KMS-11 (cell line): ENCODE results near the gene VWF.

Experiments used
- H2AFZ ChIP-seq: fragments of 200-600 bp; sonication (generic); 2 replicates; pipeline ENCODE4 v1.6.1; 2016; ENCODE audit warnings: antibody characterized with exemption, mixed run types, low read depth
- H3K27ac ChIP-seq: fragments of 200-600 bp; sonication (generic); 2 replicates; pipeline ENCODE4 v1.6.1; 2016; ENCODE audit warnings: mild to moderate bottlenecking, mixed run types
- H3K27me3 ChIP-seq: fragments of 200-600 bp; sonication (generic); 2 replicates; pipeline ENCODE4 v1.6.1; 2017; ENCODE audit warnings: mild to moderate bottlenecking, low read depth, mixed run types, moderate library complexity; ENCODE audit not compliant: insufficient read depth
- H3K36me3 ChIP-seq: fragments of 200-600 bp; sonication (generic); 2 replicates; pipeline ENCODE4 v1.6.1; 2017; ENCODE audit warnings: mild to moderate bottlenecking, mixed run types; ENCODE audit not compliant: insufficient read depth
- H3K4me1 ChIP-seq: fragments of 200-600 bp; sonication (generic); 2 replicates; pipeline ENCODE4 v1.6.1; 2016; ENCODE audit warnings: mild to moderate bottlenecking, low read depth, mixed run types; ENCODE audit not compliant: poor library complexity, severe bottlenecking
- H3K4me2 ChIP-seq: fragments of 200-600 bp; sonication (generic); 2 replicates; pipeline ENCODE4 v1.7.0; 2016; ENCODE audit warnings: mild to moderate bottlenecking, mixed run types
- H3K4me3 ChIP-seq: fragments of 200-600 bp; sonication (generic); IDR thresholded peaks from 2 replicates; pipeline ENCODE4 v1.6.1; 2017; ENCODE audit warnings: low read depth, low read length, mixed read lengths; ENCODE audit not compliant: insufficient read depth
- H3K79me2 ChIP-seq: fragments of 200-600 bp; sonication (generic); 2 replicates; pipeline ENCODE4 v1.6.1; 2016; ENCODE audit warnings: low read depth, mixed run types; ENCODE audit not compliant: insufficient read depth
- H3K9ac ChIP-seq: fragments of 200-600 bp; sonication (generic); 2 replicates; pipeline ENCODE4 v1.6.1; 2016; ENCODE audit warnings: mild to moderate bottlenecking, mixed run types
- H4K20me1 ChIP-seq: fragments of 200-600 bp; sonication (generic); 2 replicates; pipeline ENCODE4 v1.6.1; 2016; ENCODE audit warnings: mild to moderate bottlenecking, mixed run types; ENCODE audit not compliant: insufficient read depth
- TF ChIP-seq, protein P1 (sequence below): fragments of 200-600 bp; sonication (generic); conservative IDR thresholded peaks from 2 replicates; pipeline ENCODE4 v1.6.1; 2017; ENCODE audit warnings: low read depth, mild to moderate bottlenecking, antibody characterized with exemption, low read length, moderate library complexity, mixed read lengths

VWF gene

DNA sequence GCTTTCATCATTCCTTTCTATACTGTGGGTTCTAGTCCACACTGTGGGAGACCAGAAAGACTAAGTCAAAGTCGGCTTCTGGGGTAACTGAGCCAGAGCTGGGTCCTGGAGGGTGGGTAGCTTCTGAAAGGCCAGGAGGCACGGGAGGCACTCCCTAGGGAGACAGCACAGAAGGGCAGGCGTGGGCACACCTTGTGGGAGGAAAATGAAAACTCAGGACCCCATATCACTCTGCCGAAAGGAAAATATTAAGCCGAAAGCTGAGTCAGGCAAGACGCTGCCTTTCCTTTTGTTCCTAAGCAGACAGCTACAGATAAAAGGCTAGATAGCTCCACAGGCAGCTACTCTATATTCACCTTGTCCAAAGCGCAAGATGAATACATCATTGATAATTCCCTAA, 200.1 kb downstream of the VWF start:
- H3K27ac ChIP-seq = no peak overlapping the region
- TF ChIP-seq, protein P1, sequence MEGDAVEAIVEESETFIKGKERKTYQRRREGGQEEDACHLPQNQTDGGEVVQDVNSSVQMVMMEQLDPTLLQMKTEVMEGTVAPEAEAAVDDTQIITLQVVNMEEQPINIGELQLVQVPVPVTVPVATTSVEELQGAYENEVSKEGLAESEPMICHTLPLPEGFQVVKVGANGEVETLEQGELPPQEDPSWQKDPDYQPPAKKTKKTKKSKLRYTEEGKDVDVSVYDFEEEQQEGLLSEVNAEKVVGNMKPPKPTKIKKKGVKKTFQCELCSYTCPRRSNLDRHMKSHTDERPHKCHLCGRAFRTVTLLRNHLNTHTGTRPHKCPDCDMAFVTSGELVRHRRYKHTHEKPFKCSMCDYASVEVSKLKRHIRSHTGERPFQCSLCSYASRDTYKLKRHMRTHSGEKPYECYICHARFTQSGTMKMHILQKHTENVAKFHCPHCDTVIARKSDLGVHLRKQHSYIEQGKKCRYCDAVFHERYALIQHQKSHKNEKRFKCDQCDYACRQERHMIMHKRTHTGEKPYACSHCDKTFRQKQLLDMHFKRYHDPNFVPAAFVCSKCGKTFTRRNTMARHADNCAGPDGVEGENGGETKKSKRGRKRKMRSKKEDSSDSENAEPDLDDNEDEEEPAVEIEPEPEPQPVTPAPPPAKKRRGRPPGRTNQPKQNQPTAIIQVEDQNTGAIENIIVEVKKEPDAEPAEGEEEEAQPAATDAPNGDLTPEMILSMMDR = no peak
- no peaks in the 10 kb centered on the region for H3K79me2 ChIP-seq
- H4K20me1 ChIP-seq = no peaks in the 10 kb centered on the region
- no peak overlapping the region for H3K9ac ChIP-seq
- no peaks in the 10 kb centered on the region for H3K4me1 ChIP-seq
- H3K36me3 ChIP-seq = no peaks in the 10 kb centered on the region
- no peak overlapping the region for H2AFZ ChIP-seq
- H3K27me3 ChIP-seq = no peaks in the 10 kb centered on the region
- H3K4me2 ChIP-seq = no peak overlapping the region
- H3K4me3 ChIP-seq = no peak overlapping the region

DNA sequence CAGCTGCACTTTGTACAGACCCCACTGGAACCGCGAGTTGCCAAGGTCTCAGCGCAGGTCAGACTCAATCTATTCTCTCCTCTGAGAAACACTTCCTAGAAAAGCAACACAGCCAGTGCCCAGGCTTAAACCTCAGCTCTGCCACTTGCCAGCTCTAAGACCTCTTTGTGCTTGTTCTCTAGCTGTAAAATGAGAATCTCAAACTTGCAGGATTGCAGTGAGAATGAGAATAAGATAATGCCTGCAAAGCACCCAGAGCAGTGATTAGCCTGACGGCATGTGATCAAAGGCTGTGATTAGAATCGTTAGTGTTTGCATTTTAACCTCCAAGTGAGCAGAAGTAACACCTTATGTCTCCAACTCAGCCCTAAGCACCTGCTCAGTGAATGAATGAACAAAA, 200.7 kb downstream of the VWF start:
- H3K9ac ChIP-seq = no peak overlapping the region
- H3K79me2 ChIP-seq = no peaks in the 10 kb centered on the region
- no peak overlapping the region for H3K4me2 ChIP-seq
- H3K4me1 ChIP-seq = no peaks in the 10 kb centered on the region
- H3K4me3 ChIP-seq = no peak overlapping the region
- no peak overlapping the region for H2AFZ ChIP-seq
- no peaks in the 10 kb centered on the region for H4K20me1 ChIP-seq
- H3K36me3 ChIP-seq = no peaks in the 10 kb centered on the region
- H3K27me3 ChIP-seq = no peaks in the 10 kb centered on the region
- TF ChIP-seq, protein P1 = no peak
- no peak overlapping the region for H3K27ac ChIP-seq

DNA sequence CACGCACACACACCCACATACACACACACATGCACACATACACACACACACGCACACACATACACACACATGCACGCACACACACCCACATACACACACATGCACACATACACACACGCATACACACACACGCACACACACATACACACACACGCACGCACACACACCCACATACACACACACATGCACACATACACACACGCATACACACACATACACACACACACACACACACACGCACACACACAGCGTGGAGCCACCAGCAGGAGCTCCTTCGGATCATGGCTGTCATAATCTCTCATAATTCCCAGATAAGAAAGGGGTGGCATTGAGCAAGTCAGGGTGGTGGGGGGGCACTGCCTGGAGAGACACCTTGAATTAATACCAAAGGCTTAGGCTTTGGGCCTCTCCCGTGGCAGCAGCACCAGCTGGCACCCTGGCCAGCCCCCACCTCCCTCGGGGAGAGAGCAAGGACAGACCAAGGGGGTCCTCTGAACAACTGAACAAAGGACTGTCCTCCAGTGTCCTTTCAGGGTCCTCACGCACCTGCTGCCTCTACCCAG, 201.3 kb downstream of the VWF start:
- H2AFZ ChIP-seq = no peak overlapping the region
- H3K27me3 ChIP-seq = no peaks in the 10 kb centered on the region
- H3K4me2 ChIP-seq = no peak overlapping the region
- H3K27ac ChIP-seq = no peak overlapping the region
- no peak overlapping the region for H3K9ac ChIP-seq
- TF ChIP-seq, protein P1 = no peak
- no peaks in the 10 kb centered on the region for H3K4me1 ChIP-seq
- H4K20me1 ChIP-seq = no peaks in the 10 kb centered on the region
- no peaks in the 10 kb centered on the region for H3K79me2 ChIP-seq
- no peak overlapping the region for H3K4me3 ChIP-seq
- no peaks in the 10 kb centered on the region for H3K36me3 ChIP-seq

DNA sequence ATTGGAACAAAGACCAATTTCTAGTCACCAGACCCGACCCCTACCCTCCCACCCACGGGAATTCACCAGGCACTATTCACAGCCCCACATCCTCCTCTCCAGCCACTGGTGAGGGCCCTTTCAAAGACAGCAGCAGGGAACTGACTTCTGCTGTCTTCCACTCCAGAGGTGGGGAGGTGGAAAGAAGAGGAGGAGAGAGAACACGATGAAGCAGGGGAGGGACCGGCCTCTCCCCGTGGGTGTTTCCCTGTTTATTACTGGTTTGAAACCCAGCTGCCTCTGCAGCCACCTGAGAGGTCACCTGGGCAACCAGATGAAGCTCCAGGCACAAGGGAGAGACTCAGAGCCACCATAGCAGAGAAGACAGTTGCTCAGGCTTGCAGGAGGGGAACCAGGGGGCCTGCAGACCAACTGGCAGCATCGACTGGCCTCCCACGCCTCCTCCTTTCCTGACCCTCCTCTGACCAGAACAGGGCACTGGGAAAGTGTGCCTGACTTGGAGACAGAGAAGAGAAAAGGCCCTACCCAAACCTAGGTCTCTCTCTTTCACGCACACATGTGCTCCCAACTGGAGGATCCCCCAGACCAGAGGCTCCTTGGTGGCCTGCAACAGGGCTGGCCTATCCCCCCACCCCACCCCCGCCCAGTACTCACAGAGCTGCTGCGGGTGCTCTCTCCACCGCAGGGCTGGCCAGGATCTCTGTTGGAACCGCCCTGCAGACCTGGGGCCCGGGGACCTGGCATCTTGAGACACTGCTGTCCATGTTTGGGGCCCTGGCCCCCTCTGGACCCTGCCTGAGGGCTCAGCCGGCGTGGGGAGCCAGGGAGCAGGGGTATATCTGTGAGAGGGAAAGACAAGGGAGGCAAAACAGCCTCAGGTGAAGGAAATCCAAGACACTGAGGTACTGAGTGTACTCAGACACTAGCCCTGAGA, 202.2 kb downstream of the VWF start:
- Histone ChIP-seq H4K20me1 (no peaks in the 10 kb centered on the region), H2AFZ (no peak overlapping the region), H3K4me3 (no peak overlapping the region), H3K79me2 (no peaks in the 10 kb centered on the region), H3K27ac (no peak overlapping the region), H3K4me2 (no peak overlapping the region), H3K4me1 (no peaks in the 10 kb centered on the region), H3K27me3 (no peaks in the 10 kb centered on the region), H3K36me3 (no peaks in the 10 kb centered on the region), H3K9ac (no peak overlapping the region)
- TF ChIP-seq, protein P1 = no peak
